Choroid plexus epithelial cell (primary cell): ENCODE results near the gene KCNJ8.
"Not testable (repeated sequence)": the region's sequence is repeated elsewhere in the genome, so short reads cannot be mapped to it uniquely, and the experiment has no call there.

Source experiments
- DNase-seq: peaks from one replicate; pipeline ENCODE4 v3.0.0-alpha.2; 2010; ENCODE audit warnings: low read depth
- H3K4me3 ChIP-seq: 2 replicates; pipeline ENCODE4 v1.5.1; 2011; ENCODE audit warnings: low read depth, mild to moderate bottlenecking, control low read depth, low read length, moderate library complexity
- CTCF ChIP-seq: conservative IDR thresholded peaks from 2 replicates; pipeline ENCODE4 v1.5.1; 2011; ENCODE audit warnings: low read depth, mild to moderate bottlenecking, control low read depth, inconsistent platforms, low read length, moderate library complexity

Gene KCNJ8

GRCh38 chr12:21814814-21815213 lies 40.3 kb upstream of the KCNJ8 start:
- H3K4me3 ChIP-seq: no peak overlapping the region
- no peak for DNase-seq
- TF ChIP-seq CTCF: no peak

- no peak overlapping the region for H3K4me3 ChIP-seq
- TF ChIP-seq CTCF: no peak
- no peak for DNase-seq
Measured at GRCh38 chr12:21814327-21814726, 39.8 kb upstream of the KCNJ8 start.

- TF ChIP-seq CTCF: no peak
- DNase-seq: no peak
Measured at GRCh38 chr12:21813751-21814150, 39.2 kb upstream of the KCNJ8 start.

GRCh38 chr12:21813125-21813524 lies 38.6 kb upstream of the KCNJ8 start:
- no peak for DNase-seq
- no peak for TF ChIP-seq CTCF
- no peak overlapping the region for H3K4me3 ChIP-seq

More at GRCh38 chr12:21813751-21814150, 39.2 kb upstream of the KCNJ8 start:
- H3K4me3 ChIP-seq: no peak overlapping the region

- H3K4me3 ChIP-seq, DNase-seq: not testable (repeated sequence)
Measured at GRCh38 chr12:21812340-21812739, 37.8 kb upstream of the KCNJ8 start.

GRCh38 chr12:21809100-21809499 lies 34.6 kb upstream of the KCNJ8 start:
- no peak for DNase-seq
- no peak overlapping the region for H3K4me3 ChIP-seq
- TF ChIP-seq CTCF: no peak

GRCh38 chr12:21806255-21806654 lies 31.7 kb upstream of the KCNJ8 start:
- H3K4me3 ChIP-seq: no peak overlapping the region
- DNase-seq: no peak
- TF ChIP-seq CTCF: no peak
